OCI-LY3 (cell line): ENCODE measurements around the gene RASA1.

ENCODE experiments used
- H2AFZ ChIP-seq: fragments of 200-600, 300-600 bp; shearing (Covaris generic); 2 replicates; pipeline ENCODE4 v1.6.0; 2014; ENCODE audit warnings: antibody characterized with exemption, low read depth, low read length
- H3K27ac ChIP-seq: fragments of 200-600, 300-600 bp; sonication (generic); 2 replicates; pipeline ENCODE4 v1.5.1; 2014; ENCODE audit warnings: mild to moderate bottlenecking, low read length, moderate library complexity, mixed read lengths
- H3K27me3 ChIP-seq: fragments of 200-600, 300-600 bp; sonication (generic); 2 replicates; pipeline ENCODE4 v1.6.1; 2014; ENCODE audit warnings: low read depth, low read length, mixed read lengths
- H3K36me3 ChIP-seq: fragments of 200-600, 300-600 bp; sonication (generic); replicated peaks from 2 replicates; pipeline ENCODE3; 2014; ENCODE audit warnings: low read depth, low read length, mixed read lengths
- H3K4me1 ChIP-seq: fragments of 300-600, 200-600 bp; sonication (generic); 2 replicates; pipeline ENCODE4 v1.6.1; 2014; ENCODE audit warnings: low read length, mixed read lengths
- H3K4me2 ChIP-seq: fragments of 200-600, 300-600 bp; sonication (generic); 2 replicates; pipeline ENCODE4 v1.6.1; 2014; ENCODE audit warnings: low read length, mixed read lengths
- H3K4me3 ChIP-seq: fragments of 300-600, 200-600 bp; sonication (generic); 2 replicates; pipeline ENCODE4 v1.5.1; 2014; ENCODE audit warnings: antibody characterized with exemption, mild to moderate bottlenecking, low read length, moderate library complexity
- H3K79me2 ChIP-seq: fragments of 300-600, 200-600 bp; shearing (Covaris generic); 2 replicates; pipeline ENCODE4 v1.6.1; 2014; ENCODE audit warnings: mild to moderate bottlenecking, low read length, mixed read lengths
- H3K9ac ChIP-seq: fragments of 300-600, 200-600 bp; shearing (Covaris generic); 2 replicates; pipeline ENCODE4 v1.6.0; 2014; ENCODE audit warnings: mild to moderate bottlenecking, low read length, moderate library complexity
- H3K9me3 ChIP-seq: fragments of 200-600, 300-600 bp; shearing (Covaris generic); 2 replicates; pipeline ENCODE4 v1.6.1; 2014; ENCODE audit warnings: low read length, mixed read lengths; ENCODE audit not compliant: insufficient read depth
- H4K20me1 ChIP-seq: fragments of 200-600, 300-600 bp; sonication (generic); 2 replicates; pipeline ENCODE4 v1.6.1; 2016; ENCODE audit warnings: low read length, mixed read lengths; ENCODE audit not compliant: insufficient read depth
- CTCF ChIP-seq: fragments of 200-600, 300-600 bp; sonication (generic); IDR thresholded peaks from 2 replicates; pipeline ENCODE4 v1.5.1; 2014; ENCODE audit warnings: antibody characterized with exemption, low read length, low read depth
- EZH2phosphoT487 ChIP-seq: fragments of 200-600 bp; shearing (Covaris generic); IDR thresholded peaks from 2 replicates; pipeline ENCODE4 v1.6.1; 2018; ENCODE audit warnings: antibody characterized with exemption, mixed run types, low read depth

RASA1 gene

GRCh38 chr5:87307796-87308423 is 40.2 kb downstream of the RASA1 start:
- no peak overlapping the region for H3K4me2 ChIP-seq
- no peak overlapping the region for H3K27ac ChIP-seq
- no peak overlapping the region for H3K4me3 ChIP-seq
- H3K4me1 ChIP-seq: peaks cover 4% of the 10 kb centered on the region; the same call in 1 of the 2 replicates
- no peaks in the 10 kb centered on the region for H3K79me2 ChIP-seq
- no peaks in the 10 kb centered on the region for H4K20me1 ChIP-seq
- H2AFZ ChIP-seq: no peak overlapping the region
- no peaks in the 10 kb centered on the region for H3K27me3 ChIP-seq
- no peak overlapping the region for H3K9ac ChIP-seq
- no peak for TF ChIP-seq CTCF
- TF ChIP-seq EZH2phosphoT487: no peak
- no peaks in the 10 kb centered on the region for H3K9me3 ChIP-seq
- peaks cover 4% of the 10 kb centered on the region for H3K36me3 ChIP-seq

- Histone ChIP-seq H3K4me3 (no peak overlapping the region), H3K4me1 (peaks cover 4% of the 10 kb centered on the region; the same call in 1 of the 2 replicates), H4K20me1 (no peaks in the 10 kb centered on the region), H3K27me3 (no peaks in the 10 kb centered on the region), H2AFZ (no peak overlapping the region), H3K9me3 (no peaks in the 10 kb centered on the region), H3K27ac (no peak overlapping the region), H3K4me2 (no peak overlapping the region), H3K79me2 (no peaks in the 10 kb centered on the region), H3K36me3 (no peaks in the 10 kb centered on the region), H3K9ac (no peak overlapping the region)
- TF ChIP-seq CTCF (no peak), EZH2phosphoT487 (no peak)
Observed at GRCh38 chr5:87311405-87312279, 44.0 kb downstream of the RASA1 start.

GRCh38 chr5:87313216-87313615 is 45.5 kb downstream of the RASA1 start:
- Histone ChIP-seq H3K4me2 (no peak overlapping the region), H3K9ac (no peak overlapping the region), H2AFZ (no peak overlapping the region), H3K9me3 (no peaks in the 10 kb centered on the region), H3K27ac (no peak overlapping the region), H3K79me2 (no peaks in the 10 kb centered on the region), H3K4me1 (no peaks in the 10 kb centered on the region), H3K4me3 (no peak overlapping the region), H4K20me1 (no peaks in the 10 kb centered on the region), H3K27me3 (no peaks in the 10 kb centered on the region), H3K36me3 (no peaks in the 10 kb centered on the region)
- TF ChIP-seq EZH2phosphoT487: no peak
- no peak for TF ChIP-seq CTCF

- Histone ChIP-seq H3K79me2 (peaks cover 5% of the 10 kb centered on the region), H4K20me1 (0 out of 2 replicates have a peak, but pooled peaks cover 8% of the 10 kb centered on the region), H3K4me3 (no peak overlapping the region), H3K27ac (no peak overlapping the region), H3K4me1 (no peaks in the 10 kb centered on the region), H3K4me2 (no peak overlapping the region), H2AFZ (no peak overlapping the region), H3K9ac (no peak overlapping the region), H3K36me3 (no peaks in the 10 kb centered on the region), H3K9me3 (no peaks in the 10 kb centered on the region), H3K27me3 (no peaks in the 10 kb centered on the region)
- TF ChIP-seq EZH2phosphoT487 (no peak), CTCF (no peak)
Observed at GRCh38 chr5:87319469-87319868, 51.8 kb downstream of the RASA1 start.
